GM18868 (cell line): ENCODE measurements around the gene AVPI1.
"Not testable (repeated sequence)": the region's sequence is repeated elsewhere in the genome, so short reads cannot be mapped to it uniquely, and the experiment has no call there.

Source experiments
- ATAC-seq: cut with Tn5 transposase; IDR thresholded peaks from one replicate; pipeline ENCODE4 v1.9.1; 2021; ENCODE audit warnings: mild to moderate bottlenecking, moderate library complexity; ENCODE audit not compliant: unreplicated experiment

AVPI1 gene

GRCh38 chr10:97713339-97713825 is 26.3 kb upstream of the AVPI1 start, which contains the start of gene MARVELD1:
Gene MARVELD1 (plus strand): TSS chr10:97713730. CDS start chr10:97713877, 147 bp downstream.
- no peak for ATAC-seq

GRCh38 chr10:97711640-97712572 is 24.9 kb upstream of the AVPI1 start:
- ATAC-seq = no peak

GRCh38 chr10:97708976-97709946 is 22.2 kb upstream of the AVPI1 start:
- ATAC-seq = no peak

- no peak for ATAC-seq
Observed at GRCh38 chr10:97708167-97708566, 21.1 kb upstream of the AVPI1 start.

- no peak for ATAC-seq
Observed at GRCh38 chr10:97707134-97707861, 20.3 kb upstream of the AVPI1 start.

DNA sequence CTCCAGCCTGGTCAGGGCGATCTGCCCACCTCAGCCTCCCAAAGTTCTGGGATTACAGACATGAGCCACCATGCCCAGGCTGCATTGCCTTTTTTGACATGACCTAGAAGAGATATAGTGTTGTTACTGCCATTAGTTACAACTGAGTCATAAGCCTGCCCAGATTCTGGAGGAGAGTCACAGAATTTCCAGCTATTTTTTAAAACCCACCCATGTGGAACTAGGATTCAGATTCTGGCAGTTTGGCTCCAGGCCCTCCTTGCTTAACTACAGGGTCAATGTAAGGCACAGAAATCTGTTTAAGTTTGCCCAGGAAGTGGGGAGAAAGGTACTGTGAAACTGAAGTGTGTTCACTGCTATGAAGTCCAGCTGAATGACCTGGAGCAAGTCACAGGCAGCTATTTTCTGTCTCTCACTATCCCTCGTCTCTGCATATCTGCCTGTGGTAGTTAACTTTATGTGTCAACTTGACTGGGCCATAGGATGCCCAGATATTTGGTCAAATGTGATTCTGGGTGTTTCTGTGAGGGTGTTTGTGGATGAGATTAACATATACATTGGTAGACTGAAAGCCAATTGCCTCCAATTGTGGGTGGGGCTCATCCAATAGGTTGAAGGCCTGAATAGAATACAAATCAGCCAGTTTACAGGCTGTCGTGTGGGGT is 18.1 kb upstream of the AVPI1 start:
- ATAC-seq = no peak

GRCh38 chr10:97704341-97704740 is 17.3 kb upstream of the AVPI1 start:
- ATAC-seq = no peak

DNA sequence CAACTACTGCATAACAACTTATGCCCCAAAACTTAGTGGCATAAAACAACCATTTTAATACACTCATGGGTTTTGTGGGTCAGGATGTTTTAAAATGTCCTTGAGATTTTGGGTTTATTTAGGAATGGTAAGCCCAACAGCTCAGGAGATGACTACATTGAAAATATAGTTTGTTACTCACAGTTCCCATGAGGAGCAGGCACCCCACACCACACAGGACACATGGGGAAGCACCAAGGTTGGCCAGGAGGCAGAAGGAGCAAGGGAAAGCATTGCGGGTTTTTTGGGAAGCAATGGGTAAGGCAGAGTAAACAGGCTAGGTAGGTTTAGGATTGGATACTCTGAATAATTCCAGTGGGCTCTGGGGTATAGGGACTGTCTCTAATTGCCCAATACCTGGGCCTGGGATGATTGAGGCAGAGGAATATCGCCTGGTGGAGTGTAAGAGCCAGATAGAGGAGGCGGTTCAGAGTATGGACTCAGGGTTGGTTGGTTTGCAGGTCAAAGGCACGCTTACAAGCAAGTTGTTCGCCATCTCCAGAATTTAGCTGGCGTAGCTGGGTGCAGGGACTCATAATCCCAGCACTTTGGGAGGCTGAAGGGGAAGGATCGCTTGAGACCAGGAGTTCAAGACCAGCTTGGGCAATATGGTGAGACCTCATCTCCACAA is 16.5 kb upstream of the AVPI1 start:
- ATAC-seq = no peak

GRCh38 chr10:97701438-97702069 is 14.5 kb upstream of the AVPI1 start:
- peak; percentile 90 for ATAC-seq

GRCh38 chr10:97698072-97698655 is 11.1 kb upstream of the AVPI1 start:
- ATAC-seq = not testable (repeated sequence)

- no peak for ATAC-seq
Observed at GRCh38 chr10:97690133-97690532, 3.1 kb upstream of the AVPI1 start.

GRCh38 chr10:97689559-97690020 is 2.5 kb upstream of the AVPI1 start:
- no peak for ATAC-seq

- no peak for ATAC-seq
Observed at GRCh38 chr10:97687785-97688781, 1.0 kb upstream of the AVPI1 start.

DNA sequence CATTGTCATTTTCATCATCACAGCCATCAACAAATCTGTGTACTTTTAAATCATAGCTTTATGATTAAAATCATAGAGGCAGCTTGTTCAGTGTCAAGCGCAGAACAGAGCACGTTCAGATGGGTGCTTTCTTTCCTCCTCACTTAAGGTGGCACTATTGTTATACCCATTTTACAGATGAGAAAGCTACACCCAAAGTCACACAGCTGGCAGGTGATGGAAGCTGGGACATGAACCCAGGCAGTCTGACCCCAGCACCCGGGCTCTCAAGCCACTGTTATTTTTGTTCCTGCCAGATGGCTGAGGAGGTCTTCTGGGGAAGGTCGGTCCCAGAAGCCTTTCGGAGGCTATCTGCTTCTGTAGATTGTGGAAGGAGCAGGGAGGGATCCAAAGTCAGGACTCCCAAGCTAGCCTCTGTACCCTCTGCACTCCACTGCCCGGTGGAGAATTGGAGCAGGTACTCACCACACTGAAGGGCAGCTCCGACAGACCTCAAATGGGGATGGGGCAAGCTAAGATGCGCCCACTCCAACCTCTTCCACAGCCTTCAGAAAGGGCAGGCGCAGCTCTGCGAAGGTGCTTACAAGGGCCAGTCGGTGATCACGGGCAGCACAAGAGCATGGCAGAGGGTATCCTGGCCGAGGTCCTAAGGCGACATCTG is 610 bp downstream of the AVPI1 start:
- ATAC-seq = peak; percentile 10

DNA sequence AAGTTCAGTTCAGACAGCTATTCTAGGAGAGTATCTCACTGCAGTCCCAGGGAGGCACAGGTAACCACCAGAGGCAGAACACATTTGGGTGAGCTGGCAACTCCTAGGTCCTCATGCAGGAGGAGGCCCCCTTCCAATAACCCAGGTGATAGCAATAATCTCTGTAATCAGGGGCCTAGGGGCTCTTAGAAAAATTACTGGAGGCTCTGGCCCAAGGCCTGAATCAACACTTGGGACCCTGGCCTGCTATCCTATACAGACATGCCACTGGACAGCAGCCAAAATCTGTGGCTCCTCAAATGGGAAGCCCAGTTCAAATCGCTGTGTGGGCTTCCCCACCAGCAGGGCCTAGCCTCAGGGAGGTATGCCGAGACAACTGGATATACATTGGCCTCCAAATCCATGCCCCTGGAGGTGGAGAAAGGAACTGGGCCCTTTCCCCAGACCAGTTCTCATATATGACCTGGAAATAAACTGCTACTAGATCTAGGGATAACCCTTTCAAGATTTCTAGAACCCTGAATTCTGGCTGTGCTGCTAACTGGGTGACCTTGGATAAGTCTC is 1.6 kb downstream of the AVPI1 start:
- no peak for ATAC-seq

DNA sequence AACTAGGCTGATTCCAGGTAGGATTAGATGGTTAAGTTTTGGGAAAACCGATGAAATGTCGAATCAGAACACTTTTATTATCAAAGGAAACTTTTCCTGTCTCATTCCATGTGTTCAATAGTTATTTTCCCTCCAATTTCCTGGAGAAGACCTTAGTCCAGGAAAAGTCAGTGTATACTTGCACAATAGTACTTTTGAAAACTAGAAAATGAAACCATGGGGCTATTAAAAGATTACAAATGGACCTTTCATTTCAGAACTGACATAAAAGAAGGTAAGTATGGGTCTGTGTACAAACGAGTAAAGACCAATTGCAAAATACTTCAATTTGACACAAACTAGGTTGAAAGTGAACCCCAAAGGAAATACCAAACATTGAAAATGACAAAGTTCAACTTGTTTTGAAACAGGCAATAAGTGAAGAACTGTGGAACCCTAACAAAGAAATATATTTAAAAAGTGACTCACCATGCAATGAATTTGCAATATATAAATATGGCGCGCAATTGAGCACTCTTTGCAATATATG is 2.1 kb downstream of the AVPI1 start:
- no peak for ATAC-seq
